Neural cell (in vitro differentiated cells): Measurements from ENCODE around the gene HOXD8. TPM values are rescaled to one million over a fixed set of nuclear protein-coding genes. Genes with fewer than 3 reads are reported as not detected.

Experiments
- H2AFZ ChIP-seq: fragments of 200-600, 300-800 bp; sonication (generic), shearing (Covaris generic); 2 replicates; pipeline ENCODE4 v1.6.0; 2014; ENCODE audit warnings: low read depth, mild to moderate bottlenecking, antibody characterized with exemption, low read length, moderate library complexity
- H3F3A ChIP-seq: fragments of 200-600 bp; shearing (Covaris generic); 2 replicates; pipeline ENCODE4 v1.6.1; 2016; ENCODE audit warnings: mild to moderate bottlenecking, moderate library complexity, mixed read lengths, antibody characterized with exemption, low read length; ENCODE audit not compliant: insufficient read depth, poor library complexity, severe bottlenecking
- H3K27ac ChIP-seq: fragments of 200-600, 300-800 bp; sonication (generic), shearing (Covaris generic); 2 replicates; pipeline ENCODE4 v1.5.1; 2014; ENCODE audit warnings: mild to moderate bottlenecking, low read length, moderate library complexity
- H3K27me3 ChIP-seq: fragments of 300-800, 200-600 bp; sonication (generic), shearing (Covaris generic); 2 replicates; pipeline ENCODE4 v1.6.0; 2014; ENCODE audit warnings: mild to moderate bottlenecking, low read depth, low read length, moderate library complexity; ENCODE audit not compliant: insufficient read depth
- H3K36me3 ChIP-seq: fragments of 300-800, 200-600 bp; sonication (generic), shearing (Covaris generic); 2 replicates; pipeline ENCODE4 v1.5.1; 2014; ENCODE audit warnings: mild to moderate bottlenecking, antibody characterized with exemption, low read length, moderate library complexity; ENCODE audit not compliant: insufficient read depth
- H3K4me2 ChIP-seq: fragments of 300-800, 200-600 bp; sonication (generic), shearing (Covaris generic); 2 replicates; pipeline ENCODE4 v1.6.0; 2014; ENCODE audit warnings: mild to moderate bottlenecking, low read length
- H3K4me3 ChIP-seq: fragments of 300-800, 200-600 bp; sonication (generic), shearing (Covaris generic); 2 replicates; pipeline ENCODE4 v1.5.1; 2014; ENCODE audit warnings: mild to moderate bottlenecking, low read length, moderate library complexity
- H3K79me2 ChIP-seq: fragments of 200-600 bp; shearing (Covaris generic); replicated peaks from 2 replicates; pipeline ENCODE4 v1.6.0; 2014; ENCODE audit warnings: mild to moderate bottlenecking, low read length, moderate library complexity; ENCODE audit not compliant: insufficient read depth
- H3K9ac ChIP-seq: fragments of 300-800, 200-600 bp; sonication (generic), shearing (Covaris generic); 2 replicates; pipeline ENCODE4 v1.6.1; 2016; ENCODE audit warnings: mild to moderate bottlenecking, low read length, mixed read lengths
- H3K9me2 ChIP-seq: fragments of 200-600 bp; shearing (Covaris generic); 2 replicates; pipeline ENCODE4 v1.6.1; 2016; ENCODE audit warnings: mild to moderate bottlenecking, low read length, mixed read lengths; ENCODE audit not compliant: insufficient read depth
- H3K9me3 ChIP-seq: fragments of 200-600, 300-800 bp; sonication (generic), shearing (Covaris generic); 2 replicates; pipeline ENCODE4 v1.6.1; 2016; ENCODE audit warnings: mild to moderate bottlenecking, mixed run types, low read length, moderate library complexity, mixed read lengths
- H4K20me1 ChIP-seq: fragments of 200-600 bp; shearing (Covaris generic); 2 replicates; pipeline ENCODE4 v1.6.1; 2016; ENCODE audit warnings: mild to moderate bottlenecking, mixed run types; ENCODE audit not compliant: insufficient read depth
- EP300 ChIP-seq: fragments of 450-650 bp; conservative IDR thresholded peaks from 2 replicates; pipeline ENCODE4 v1.6.1; 2014; ENCODE audit warnings: antibody characterized with exemption, mild to moderate bottlenecking, moderate library complexity; ENCODE audit not compliant: poor library complexity, severe bottlenecking
- EZH2 ChIP-seq: fragments of 200-600, 300-800 bp; shearing (Covaris generic), sonication (generic); IDR thresholded peaks from 2 replicates; pipeline ENCODE4 v1.6.1; 2014; ENCODE audit warnings: antibody characterized with exemption, low read length, borderline replicate concordance, mild to moderate bottlenecking; ENCODE audit not compliant: insufficient read depth, poor library complexity, severe bottlenecking
- MXI1 ChIP-seq: fragments of 450-650 bp; conservative IDR thresholded peaks from 2 replicates; pipeline ENCODE4 v1.6.1; 2014; ENCODE audit warnings: antibody characterized with exemption, mild to moderate bottlenecking; ENCODE audit not compliant: poor library complexity, severe bottlenecking
- POLR2AphosphoS5 ChIP-seq: IDR thresholded peaks from 2 replicates; pipeline ENCODE4 v1.6.1; 2012
- RAD21 ChIP-seq: fragments of 450-650 bp; conservative IDR thresholded peaks from 2 replicates; pipeline ENCODE4 v1.6.1; 2014; ENCODE audit warnings: antibody characterized with exemption, mild to moderate bottlenecking, moderate library complexity
- REST ChIP-seq: IDR thresholded peaks from 2 replicates; pipeline ENCODE4 v1.6.1; 2012; ENCODE audit warnings: borderline replicate concordance
- SMC3 ChIP-seq: fragments of 450-650 bp; conservative IDR thresholded peaks from 2 replicates; pipeline ENCODE4 v1.6.1; 2014; ENCODE audit warnings: antibody characterized with exemption, mild to moderate bottlenecking, moderate library complexity; ENCODE audit not compliant: poor library complexity
- TAF1 ChIP-seq: IDR thresholded peaks from 2 replicates; pipeline ENCODE4 v1.6.1; 2012; ENCODE audit warnings: low read depth
- polyA plus RNA-seq: library from polyadenylated mRNA; depleted of rRNA; stranded (reverse); fragments of >200 nt; gene quantifications from 2 replicates; pipeline ENCODE4 v1.2.3, GENCODE V29; 2014
- TF ChIP-seq, protein P1 (sequence below): fragments of 450-650 bp; IDR thresholded peaks from 2 replicates; pipeline ENCODE4 v1.5.1; 2014; ENCODE audit warnings: antibody characterized with exemption, mild to moderate bottlenecking, moderate library complexity; ENCODE audit not compliant: poor library complexity, severe bottlenecking

The HOXD8 gene
- polyA plus RNA-seq, 1 donor from 2014 or later = not detected

DNA sequence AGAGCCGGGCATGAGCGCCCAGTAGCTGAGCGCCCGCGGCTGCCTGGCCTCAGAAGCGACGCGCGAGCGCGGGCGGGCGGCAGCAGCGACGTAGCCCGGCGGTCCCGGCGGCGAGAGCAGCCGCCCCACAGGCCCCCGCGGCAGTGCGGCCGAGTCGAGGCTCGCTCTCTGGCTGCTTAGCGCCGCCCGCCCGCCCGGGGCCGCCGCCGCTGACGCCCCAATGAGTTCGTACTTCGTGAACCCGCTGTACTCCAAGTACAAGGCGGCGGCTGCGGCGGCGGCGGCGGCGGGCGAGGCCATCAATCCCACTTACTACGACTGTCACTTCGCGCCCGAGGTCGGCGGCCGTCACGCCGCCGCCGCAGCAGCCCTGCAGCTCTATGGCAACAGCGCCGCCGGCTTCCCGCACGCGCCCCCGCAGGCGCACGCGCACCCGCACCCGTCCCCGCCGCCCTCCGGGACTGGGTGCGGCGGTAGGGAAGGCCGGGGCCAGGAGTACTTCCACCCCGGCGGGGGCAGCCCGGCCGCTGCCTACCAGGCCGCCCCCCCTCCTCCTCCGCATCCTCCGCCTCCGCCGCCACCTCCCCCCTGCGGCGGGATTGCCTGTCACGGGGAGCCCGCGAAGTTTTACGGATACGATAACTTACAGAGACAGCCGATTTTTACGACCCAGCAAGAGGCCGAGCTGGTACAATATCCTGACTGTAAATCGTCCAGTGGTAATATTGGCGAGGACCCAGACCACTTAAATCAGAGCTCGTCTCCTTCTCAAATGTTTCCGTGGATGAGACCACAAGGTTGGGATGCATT, 847 bp downstream of the HOXD8 start:
- H3K36me3 ChIP-seq = no peaks in the 10 kb centered on the region
- no peaks in the 10 kb centered on the region for H3K79me2 ChIP-seq
- H3F3A ChIP-seq = no peaks in the 10 kb centered on the region
- no peaks in the 10 kb centered on the region for H3K9me3 ChIP-seq
- H3K4me2 ChIP-seq = no peak overlapping the region
- no peak overlapping the region for H3K9ac ChIP-seq
- peak overlapping the region; percentile 58 for H3K4me3 ChIP-seq
- H4K20me1 ChIP-seq = no peaks in the 10 kb centered on the region
- TF ChIP-seq TAF1 (no peak), POLR2AphosphoS5 (no peak), SMC3 (peak; percentile 55), EZH2 (peak; percentile 63), EP300 (peak; percentile 32), REST (no peak), MXI1 (peak; percentile 46), RAD21 (peak; percentile 41)
- TF ChIP-seq, protein P1, sequence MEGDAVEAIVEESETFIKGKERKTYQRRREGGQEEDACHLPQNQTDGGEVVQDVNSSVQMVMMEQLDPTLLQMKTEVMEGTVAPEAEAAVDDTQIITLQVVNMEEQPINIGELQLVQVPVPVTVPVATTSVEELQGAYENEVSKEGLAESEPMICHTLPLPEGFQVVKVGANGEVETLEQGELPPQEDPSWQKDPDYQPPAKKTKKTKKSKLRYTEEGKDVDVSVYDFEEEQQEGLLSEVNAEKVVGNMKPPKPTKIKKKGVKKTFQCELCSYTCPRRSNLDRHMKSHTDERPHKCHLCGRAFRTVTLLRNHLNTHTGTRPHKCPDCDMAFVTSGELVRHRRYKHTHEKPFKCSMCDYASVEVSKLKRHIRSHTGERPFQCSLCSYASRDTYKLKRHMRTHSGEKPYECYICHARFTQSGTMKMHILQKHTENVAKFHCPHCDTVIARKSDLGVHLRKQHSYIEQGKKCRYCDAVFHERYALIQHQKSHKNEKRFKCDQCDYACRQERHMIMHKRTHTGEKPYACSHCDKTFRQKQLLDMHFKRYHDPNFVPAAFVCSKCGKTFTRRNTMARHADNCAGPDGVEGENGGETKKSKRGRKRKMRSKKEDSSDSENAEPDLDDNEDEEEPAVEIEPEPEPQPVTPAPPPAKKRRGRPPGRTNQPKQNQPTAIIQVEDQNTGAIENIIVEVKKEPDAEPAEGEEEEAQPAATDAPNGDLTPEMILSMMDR = no peak
- no peaks in the 10 kb centered on the region for H3K9me2 ChIP-seq
- peaks cover 97% of the 10 kb centered on the region for H3K27me3 ChIP-seq
- H2AFZ ChIP-seq = no peak overlapping the region
- no peak overlapping the region for H3K27ac ChIP-seq

DNA sequence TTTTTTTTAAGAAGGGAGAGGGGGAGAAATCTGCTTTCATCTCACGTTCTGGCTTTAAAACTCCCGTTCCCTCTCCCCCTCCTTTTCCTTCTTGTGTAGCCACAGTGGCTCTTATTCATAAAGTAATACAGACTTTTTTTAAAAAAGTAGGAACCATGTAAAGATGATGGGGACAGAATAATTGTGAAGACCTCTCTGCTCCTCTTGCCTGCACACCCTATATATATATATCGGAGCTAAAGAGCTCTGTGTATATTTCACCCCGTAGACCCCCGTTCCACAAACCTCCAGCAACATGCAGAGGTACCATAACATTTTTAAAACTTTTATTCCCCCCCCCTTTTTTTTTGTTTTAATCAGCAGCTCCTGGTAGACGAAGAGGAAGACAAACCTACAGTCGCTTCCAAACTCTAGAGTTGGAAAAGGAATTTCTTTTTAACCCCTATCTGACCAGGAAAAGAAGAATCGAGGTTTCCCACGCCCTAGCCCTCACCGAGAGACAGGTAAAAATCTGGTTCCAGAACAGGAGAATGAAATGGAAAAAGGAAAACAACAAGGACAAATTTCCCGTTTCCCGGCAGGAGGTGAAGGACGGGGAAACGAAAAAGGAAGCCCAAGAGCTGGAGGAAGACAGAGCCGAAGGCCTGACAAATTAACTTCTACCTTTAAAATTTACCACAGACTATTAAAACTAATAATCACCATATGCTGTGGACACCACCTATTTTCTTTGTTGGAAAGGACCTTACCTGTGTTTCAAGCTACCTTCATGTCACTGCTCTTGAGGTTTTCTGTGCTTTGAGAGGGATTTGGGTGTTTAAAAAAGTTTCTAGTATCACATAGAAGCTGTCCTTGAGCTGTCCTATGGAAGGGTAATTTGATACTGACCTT, 1.7 kb downstream of the HOXD8 start:
- Histone ChIP-seq H3K9me2 (no peaks in the 10 kb centered on the region), H3K36me3 (no peaks in the 10 kb centered on the region), H4K20me1 (no peaks in the 10 kb centered on the region), H3K79me2 (no peaks in the 10 kb centered on the region), H3F3A (no peaks in the 10 kb centered on the region), H2AFZ (no peak overlapping the region), H3K27me3 (peaks cover 97% of the 10 kb centered on the region), H3K4me2 (no peak overlapping the region), H3K4me3 (peak overlapping the region; percentile 58), H3K9ac (no peak overlapping the region), H3K9me3 (no peaks in the 10 kb centered on the region), H3K27ac (no peak overlapping the region)
- peak; percentile 51 for TF ChIP-seq POLR2AphosphoS5
- TF ChIP-seq EP300 = no peak
